Chondrocyte (in vitro differentiated cells): ENCODE measurements around the gene P2RX2. TPM values are rescaled to one million over a fixed set of nuclear protein-coding genes. Genes with fewer than 3 reads are reported as not detected.

Experiments used
- DNase-seq: peaks from one replicate; pipeline ENCODE4 v3.0.0; 2021; ENCODE audit warnings: mixed read lengths, low spot score
- H3K27ac Mint-ChIP-seq: one replicate; pipeline ENCODE4 v1.8.0; 2021; ENCODE audit warnings: mild to moderate bottlenecking, moderate library complexity, mixed read lengths; ENCODE audit not compliant: unreplicated experiment
- H3K27me3 Mint-ChIP-seq: 2 replicates; pipeline ENCODE4 v1.8.0; 2021; ENCODE audit warnings: low read depth, mixed read lengths
- H3K36me3 Mint-ChIP-seq: 2 replicates; pipeline ENCODE4 v1.8.0; 2021; ENCODE audit warnings: low read depth, mixed read lengths
- H3K4me1 Mint-ChIP-seq: 2 replicates; pipeline ENCODE4 v1.8.0; 2021; ENCODE audit warnings: low read depth, mild to moderate bottlenecking, mixed read lengths
- H3K4me3 Mint-ChIP-seq: one replicate; pipeline ENCODE4 v1.8.0; 2021; ENCODE audit warnings: mild to moderate bottlenecking, moderate library complexity, mixed read lengths; ENCODE audit not compliant: unreplicated experiment
- H3K9me3 Mint-ChIP-seq: 2 replicates; pipeline ENCODE4 v1.8.0; 2021; ENCODE audit warnings: low read depth, mixed read lengths
- CTCF ChIP-seq: fragments of 200-600 bp; sonication (generic); IDR thresholded peaks from 2 replicates; pipeline ENCODE4 v1.5.0; 2021; ENCODE audit warnings: antibody characterized with exemption, mild to moderate bottlenecking, moderate library complexity
- total RNA-seq: library from RNA; stranded (reverse); gene quantifications from 3 replicates; pipeline ENCODE4 v1.2.1, GENCODE V29; 2021

P2RX2 gene
- total RNA-seq, 1 donor from 2014 or later: not detected

- no peak for DNase-seq
- Mint-ChIP-seq H3K4me3 (no peak overlapping the region), H3K27ac (no peak overlapping the region), H3K27me3 (no peaks in the 10 kb centered on the region), H3K36me3 (peaks cover 11% of the 10 kb centered on the region), H3K4me1 (no peaks in the 10 kb centered on the region), H3K9me3 (no peaks in the 10 kb centered on the region)
- TF ChIP-seq CTCF: no peak
Measured at GRCh38 chr12:132580701-132581292, 37.8 kb upstream of the P2RX2 start.

- no peaks in the 10 kb centered on the region for H3K27me3 Mint-ChIP-seq
Measured at GRCh38 chr12:132581348-132582057, 37.1 kb upstream of the P2RX2 start.

GRCh38 chr12:132582058-132582420 lies 36.5 kb upstream of the P2RX2 start:
- DNase-seq: no peak
- TF ChIP-seq CTCF: no peak
- Mint-ChIP-seq H3K27ac (no peak overlapping the region), H3K36me3 (peaks cover 9% of the 10 kb centered on the region), H3K9me3 (no peaks in the 10 kb centered on the region), H3K27me3 (no peaks in the 10 kb centered on the region), H3K4me3 (no peak overlapping the region), H3K4me1 (no peaks in the 10 kb centered on the region)

More at GRCh38 chr12:132581348-132582057, 37.1 kb upstream of the P2RX2 start:
- no peak for DNase-seq
- TF ChIP-seq CTCF: no peak
- H3K4me1 Mint-ChIP-seq: no peaks in the 10 kb centered on the region
- no peaks in the 10 kb centered on the region for H3K9me3 Mint-ChIP-seq
- H3K27ac Mint-ChIP-seq: no peak overlapping the region
- peaks cover 10% of the 10 kb centered on the region for H3K36me3 Mint-ChIP-seq
- no peak overlapping the region for H3K4me3 Mint-ChIP-seq

DNA sequence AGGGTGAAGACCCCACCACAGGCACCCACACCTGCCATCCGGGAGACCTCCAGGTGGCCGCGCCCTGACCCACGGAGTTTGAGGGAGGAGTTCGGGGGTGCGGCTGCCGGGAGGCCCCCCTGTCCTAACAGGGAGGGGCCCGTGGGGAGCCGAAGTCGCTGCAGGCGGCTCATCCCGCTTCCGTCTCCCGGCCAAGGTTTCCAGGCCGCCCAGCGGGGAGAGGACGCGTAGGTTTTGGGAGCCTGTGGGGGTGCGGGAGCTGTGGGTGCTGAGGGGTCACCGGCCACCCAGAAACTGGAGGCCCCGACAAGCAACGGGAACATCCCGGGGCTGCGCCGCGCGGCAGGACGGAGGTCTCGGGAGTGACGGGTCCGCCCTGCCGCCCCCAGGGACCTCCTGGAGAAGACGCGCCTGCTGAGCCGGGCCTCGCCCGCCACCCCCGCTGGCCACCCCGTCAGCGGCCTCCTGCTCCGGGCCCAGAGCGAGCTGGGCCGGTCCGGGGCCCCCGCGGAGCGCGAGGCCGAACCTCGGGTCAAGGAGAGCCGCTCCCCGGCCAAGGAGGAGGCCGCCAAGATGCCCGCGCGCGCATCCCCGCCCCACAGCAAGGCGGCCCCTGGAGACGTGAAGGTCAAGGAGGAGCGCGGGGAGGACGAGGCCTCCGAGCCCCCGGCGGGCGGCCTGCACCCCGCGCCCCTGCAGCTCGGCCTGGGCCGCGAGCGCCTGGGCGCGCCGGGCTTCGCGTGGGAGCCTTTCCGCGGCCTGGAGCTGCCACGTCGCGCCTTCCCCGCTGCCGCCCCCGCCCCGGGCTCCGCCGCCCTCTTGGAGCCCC lies 35.8 kb upstream of the P2RX2 start:
- Mint-ChIP-seq H3K9me3 (no peaks in the 10 kb centered on the region), H3K27ac (no peak overlapping the region), H3K4me1 (no peaks in the 10 kb centered on the region), H3K4me3 (no peak overlapping the region), H3K36me3 (peaks cover 8% of the 10 kb centered on the region), H3K27me3 (no peaks in the 10 kb centered on the region)
- DNase-seq: no peak
- no peak for TF ChIP-seq CTCF

DNA sequence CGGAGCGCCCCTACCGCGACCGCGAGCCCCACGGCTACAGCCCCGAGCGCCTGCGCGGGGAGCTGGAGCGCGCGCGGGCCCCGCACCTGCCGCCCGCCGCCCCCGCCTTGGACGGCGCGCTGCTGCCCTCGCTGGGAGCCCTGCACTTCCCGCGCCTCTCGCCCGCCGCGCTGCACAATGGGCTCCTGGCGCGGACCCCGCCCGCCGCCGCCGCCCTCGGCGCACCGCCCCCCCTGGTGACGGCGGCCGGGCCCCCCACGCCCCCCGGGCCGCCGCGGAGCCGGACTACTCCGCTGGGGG lies 35.2 kb upstream of the P2RX2 start:
- Mint-ChIP-seq H3K4me3 (no peak overlapping the region), H3K27me3 (no peaks in the 10 kb centered on the region), H3K9me3 (no peaks in the 10 kb centered on the region), H3K36me3 (peaks cover 5% of the 10 kb centered on the region), H3K4me1 (no peaks in the 10 kb centered on the region), H3K27ac (no peak overlapping the region)
- DNase-seq: no peak
- TF ChIP-seq CTCF: no peak
